Stimulated activated CD4-positive, alpha-beta T cell treated with anti-CD3 and anti-CD28 coated beads, Interleukin-4, amount 100 ng/mL, for 4 hours (primary cell): ENCODE data around the gene TNF.
"Not testable (repeated sequence)": the region's sequence is repeated elsewhere in the genome, so short reads cannot be mapped to it uniquely, and the experiment has no call there.

Source experiments
- DNase-seq, 2 experiments: peaks; one replicate each; pipeline ENCODE4 v3.0.0-alpha.2; 2020

Gene TNF

GRCh38 chr6:31588871-31589650 lies 13.7 kb downstream of the TNF start:
- no peak for DNase-seq

- not testable (repeated sequence) for DNase-seq
Measured at GRCh38 chr6:31590691-31591090, 15.3 kb downstream of the TNF start.

- DNase-seq, result no peak
Measured at GRCh38 chr6:31592396-31592771, 17.0 kb downstream of the TNF start.

- peak in 1 of 2 experiments; percentile 45 for DNase-seq
Measured at GRCh38 chr6:31597006-31597405, 21.6 kb downstream of the TNF start.

- DNase-seq, result no peak
Measured at GRCh38 chr6:31607317-31607716, 32.0 kb downstream of the TNF start.

- no peak for DNase-seq
Measured at GRCh38 chr6:31609519-31610406, 34.4 kb downstream of the TNF start.

- no peak for DNase-seq
Measured at GRCh38 chr6:31610968-31611367, 35.6 kb downstream of the TNF start.

- DNase-seq, result no peak
Measured at GRCh38 chr6:31614075-31614619, 38.8 kb downstream of the TNF start.

- DNase-seq, result no peak
Measured at GRCh38 chr6:31614684-31615578, 39.6 kb downstream of the TNF start, which contains the start of gene AIF1. AIF1 (plus strand) TSS chr6:31615234; CDS start chr6:31615330, 96 bp downstream.

GRCh38 chr6:31615748-31616147 lies 40.4 kb downstream of the TNF start:
- no peak for DNase-seq

- DNase-seq, result no peak
Measured at GRCh38 chr6:31617010-31617409, 41.6 kb downstream of the TNF start.

- DNase-seq, result peak; percentile 91 to 97
Measured at GRCh38 chr6:31619805-31620585, 44.6 kb downstream of the TNF start.

GRCh38 chr6:31620586-31621319 lies 45.4 kb downstream of the TNF start, which contains the start of gene PRRC2A:
PRRC2A (plus strand) TSS chr6:31620715; CDS start chr6:31622790, 2,075 bp downstream.
- peak in 1 of 2 experiments; percentile 91 for DNase-seq

- DNase-seq, result no peak
Measured at GRCh38 chr6:31621320-31621939, 46.1 kb downstream of the TNF start.

- DNase-seq, result no peak
Measured at GRCh38 chr6:31621991-31622390, 46.6 kb downstream of the TNF start.

GRCh38 chr6:31622684-31623091 lies 47.3 kb downstream of the TNF start:
- no peak for DNase-seq

GRCh38 chr6:31624070-31624469 lies 48.7 kb downstream of the TNF start:
- no peak for DNase-seq

GRCh38 chr6:31626952-31627351 lies 51.6 kb downstream of the TNF start:
- no peak for DNase-seq

- DNase-seq, result no peak
Measured at GRCh38 chr6:31627690-31628287, 52.4 kb downstream of the TNF start.
